CD4-positive, alpha-beta T cell treated with Interferon alpha-2 for 1 hour (primary cell): ENCODE data around the gene SVIL.
A peak's percentile ranks its signal among the peaks of the same experiment; 100 is the strongest.
"Not testable (repeated sequence)": the region's sequence is repeated elsewhere in the genome, so short reads cannot be mapped to it uniquely, and the experiment has no call there.

Experiments
- DNase-seq, 2 donors: peaks; one replicate each; pipeline ENCODE4 v3.0.0-alpha.2; 2020 to 2022

The SVIL gene

DNA sequence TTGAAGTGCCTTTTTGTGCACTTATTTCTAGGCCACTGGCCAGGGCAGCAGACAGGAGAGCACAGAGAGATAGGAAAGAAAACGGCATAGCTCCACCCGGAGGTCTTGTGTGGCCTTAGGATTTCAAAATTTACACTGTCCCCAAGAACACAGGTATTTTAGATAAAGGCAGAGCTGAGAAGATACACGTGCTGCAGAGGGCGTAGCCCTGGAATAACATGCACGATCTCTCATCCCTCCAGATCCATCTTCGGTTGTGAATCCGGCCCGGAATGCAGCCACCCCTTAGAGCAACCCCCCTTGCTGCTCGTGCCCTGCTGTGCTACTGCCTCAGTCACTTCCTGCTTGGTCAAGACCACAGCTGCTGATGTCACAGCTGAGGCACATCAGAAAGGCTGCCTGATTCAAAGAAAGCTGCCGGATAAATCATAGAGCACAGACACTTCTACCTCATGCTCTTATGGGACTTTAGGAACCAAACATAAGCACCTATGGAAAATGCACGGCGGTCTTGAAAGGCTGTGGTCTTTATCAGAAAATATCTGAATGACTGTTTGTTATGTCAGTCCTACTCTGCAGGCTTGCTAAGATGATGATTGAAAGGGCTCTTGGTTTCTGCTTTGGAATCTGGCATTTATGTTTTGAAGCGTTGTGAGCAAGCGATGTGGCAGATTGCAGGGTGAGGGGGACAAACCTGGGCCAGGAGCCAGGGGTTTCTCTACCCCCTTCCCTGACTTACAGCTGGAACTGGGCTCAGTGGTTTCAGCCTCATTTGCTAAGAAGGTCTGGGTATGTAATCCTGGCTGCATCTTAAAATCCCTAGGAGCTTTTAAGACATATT lies 152.0 kb downstream of the SVIL start:
- peak in 1 of 2 donors; percentile 16 for DNase-seq

DNA sequence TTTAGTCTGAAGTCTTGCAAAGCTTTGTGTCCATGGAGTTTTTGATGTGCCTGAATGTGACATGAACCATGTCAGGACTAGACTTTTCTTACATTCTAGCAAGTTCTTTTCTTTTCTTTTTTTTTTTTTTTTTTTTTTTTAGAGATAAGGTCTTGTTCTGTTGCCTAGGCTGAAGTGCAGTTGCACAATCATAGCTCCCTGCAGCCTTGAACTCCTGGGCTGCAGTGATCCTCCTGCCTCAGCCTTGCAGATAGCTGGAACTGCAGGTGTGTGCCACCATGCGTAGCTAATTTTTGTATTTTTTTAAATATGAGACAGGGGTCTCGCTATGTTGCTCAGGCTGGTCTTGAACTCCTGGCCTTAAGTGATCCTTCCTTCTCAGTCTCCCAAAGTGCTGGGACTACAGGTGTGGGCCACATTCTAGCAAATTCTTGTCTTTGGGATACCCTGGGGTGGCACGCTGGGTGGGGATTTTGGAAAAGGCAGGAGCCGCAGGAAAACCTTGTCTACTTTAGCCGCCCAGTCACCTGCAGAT lies 152.8 kb downstream of the SVIL start:
- no peak for DNase-seq

GRCh38 chr10:29479981-29480954 lies 154.5 kb downstream of the SVIL start:
- DNase-seq, result no peak

GRCh38 chr10:29479081-29479925 lies 155.5 kb downstream of the SVIL start:
- DNase-seq, result no peak

GRCh38 chr10:29473406-29474100 lies 161.2 kb downstream of the SVIL start:
- DNase-seq, result no peak

GRCh38 chr10:29473087-29473356 lies 161.7 kb downstream of the SVIL start:
- no peak for DNase-seq

DNA sequence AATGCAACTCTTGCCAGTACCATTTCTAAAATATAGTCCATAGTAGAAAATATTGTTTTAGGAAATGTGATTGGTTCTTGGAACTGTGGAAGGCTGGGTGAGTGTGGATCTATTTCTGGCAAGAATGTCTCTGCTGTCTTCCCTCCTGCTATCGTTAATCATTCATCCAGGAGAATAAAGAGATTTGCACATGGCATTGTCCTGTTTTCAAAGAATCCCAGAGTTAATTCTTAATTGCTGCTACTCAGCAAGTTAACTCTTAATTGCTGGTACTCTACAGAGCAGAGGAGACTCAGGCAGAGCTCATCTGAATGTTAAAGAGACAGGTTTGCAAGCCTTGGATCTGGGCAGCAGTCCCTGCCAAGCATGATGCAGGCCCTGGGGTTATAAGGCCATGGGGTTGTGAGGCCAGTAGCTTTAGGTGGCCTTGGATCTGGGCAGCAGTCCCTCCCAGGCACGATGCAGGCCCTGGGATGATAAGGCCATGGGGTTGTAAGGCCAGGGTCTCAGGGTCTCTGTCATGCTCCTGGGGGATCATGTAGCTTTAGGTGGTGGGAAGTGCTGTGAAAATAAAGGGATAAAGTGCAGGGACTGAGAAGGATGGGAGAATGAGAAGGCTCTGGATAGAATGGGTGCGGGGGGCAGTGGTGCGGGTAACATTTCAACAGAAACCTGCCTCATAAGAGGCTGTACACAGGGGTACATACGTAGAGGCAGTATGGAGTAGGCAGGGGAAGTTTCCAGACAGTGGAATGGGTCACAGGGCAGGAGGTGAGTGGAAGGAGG lies 162.3 kb downstream of the SVIL start:
- no peak for DNase-seq

GRCh38 chr10:29471544-29471859 lies 163.3 kb downstream of the SVIL start:
- no peak for DNase-seq

DNA sequence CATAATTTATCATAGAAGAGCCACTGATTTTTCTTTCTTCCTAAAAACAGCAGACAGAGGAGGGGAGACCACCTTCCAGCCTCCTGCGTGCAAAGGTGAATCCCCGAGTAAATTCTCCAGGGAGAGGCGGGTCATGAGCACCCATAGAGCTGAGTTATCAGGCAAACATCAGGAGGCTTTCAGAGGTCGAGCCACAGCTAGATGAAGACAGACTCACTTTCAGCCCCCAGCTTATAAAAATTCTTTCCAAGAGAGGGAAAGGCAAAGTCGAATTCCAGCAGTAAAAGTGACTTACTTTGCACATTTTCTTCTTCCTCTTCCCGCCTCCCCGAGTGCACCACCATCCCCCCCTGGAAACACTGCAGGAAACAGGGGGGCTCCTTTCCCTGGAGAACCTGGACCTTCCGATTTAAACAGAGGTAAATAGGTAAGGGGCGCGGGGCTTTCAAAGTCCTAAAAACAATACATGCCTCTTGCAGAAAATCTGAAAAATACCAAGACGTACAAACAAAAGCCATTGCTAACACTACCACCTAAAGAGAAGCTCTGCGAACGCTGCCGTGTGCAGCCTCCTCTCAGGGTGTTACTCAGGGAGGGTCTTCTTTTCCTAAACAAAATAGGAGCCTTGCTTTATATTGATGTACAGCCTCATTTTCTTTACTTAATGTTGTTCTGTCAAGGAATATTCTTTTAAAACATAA lies 163.8 kb downstream of the SVIL start:
- no peak for DNase-seq

GRCh38 chr10:29470355-29470705 lies 164.4 kb downstream of the SVIL start:
- no peak for DNase-seq

GRCh38 chr10:29469481-29470354 lies 165.1 kb downstream of the SVIL start:
- DNase-seq, result no peak

- DNase-seq, result no peak
Observed at GRCh38 chr10:29465384-29465783, 169.4 kb downstream of the SVIL start.

GRCh38 chr10:29464671-29465171 lies 170.1 kb downstream of the SVIL start:
- not testable (repeated sequence) for DNase-seq

GRCh38 chr10:29461042-29461441 lies 173.7 kb downstream of the SVIL start:
- DNase-seq, result no peak

- DNase-seq, result not testable (repeated sequence)
Observed at GRCh38 chr10:29458190-29458589, 176.6 kb downstream of the SVIL start.

GRCh38 chr10:29455095-29455494 lies 179.7 kb downstream of the SVIL start:
- DNase-seq, result no peak

GRCh38 chr10:29454250-29454649 lies 180.5 kb downstream of the SVIL start:
- no peak for DNase-seq

GRCh38 chr10:29452546-29452945 lies 182.2 kb downstream of the SVIL start:
- no peak for DNase-seq

- DNase-seq, result no peak
Observed at GRCh38 chr10:29451946-29452345, 182.8 kb downstream of the SVIL start.

GRCh38 chr10:29450405-29450804 lies 184.4 kb downstream of the SVIL start:
- no peak for DNase-seq
